ENCODE measurements around the gene NFIX.

The NFIX gene

GRCh38 chr19:13037161-13037560, 41.9 kb downstream of the NFIX start:
- DNase-seq (ENCODE audit: low spot score) = no peak

GRCh38 chr19:13037731-13038130, 42.5 kb downstream of the NFIX start:
- no peak for DNase-seq (ENCODE audit: low spot score)

- no peak for DNase-seq (ENCODE audit: low spot score)
Observed at GRCh38 chr19:13038306-13039210, 43.3 kb downstream of the NFIX start.

- DNase-seq (ENCODE audit: low spot score) = no peak
Observed at GRCh38 chr19:13039211-13039789, 44.0 kb downstream of the NFIX start.

- DNase-seq (ENCODE audit: low spot score) = no peak
Observed at GRCh38 chr19:13040232-13040947, 45.1 kb downstream of the NFIX start.

- DNase-seq (ENCODE audit: low spot score) = no peak
Observed at GRCh38 chr19:13040948-13041292, 45.6 kb downstream of the NFIX start.

- DNase-seq (ENCODE audit: low spot score) = no peak
Observed at GRCh38 chr19:13042443-13043130, 47.3 kb downstream of the NFIX start.

GRCh38 chr19:13043285-13043684, 48.0 kb downstream of the NFIX start:
- DNase-seq (ENCODE audit: low spot score) = no peak

- no peak for DNase-seq (ENCODE audit: low spot score)
Observed at GRCh38 chr19:13044231-13044836, 49.1 kb downstream of the NFIX start.

- no peak for DNase-seq (ENCODE audit: low spot score)
Observed at GRCh38 chr19:13045812-13046211, 50.5 kb downstream of the NFIX start.

- no peak for DNase-seq (ENCODE audit: low spot score)
Observed at GRCh38 chr19:13047374-13047773, 52.1 kb downstream of the NFIX start.

- DNase-seq (ENCODE audit: low spot score) = no peak
Observed at GRCh38 chr19:13050274-13050673, 55.0 kb downstream of the NFIX start.

- peak; percentile 96 for DNase-seq (ENCODE audit: low spot score)
Observed at GRCh38 chr19:13051557-13052165, 56.4 kb downstream of the NFIX start.

- no peak for DNase-seq (ENCODE audit: low spot score)
Observed at GRCh38 chr19:13052447-13053175, 57.3 kb downstream of the NFIX start.

GRCh38 chr19:13053238-13053637, 58.0 kb downstream of the NFIX start:
- DNase-seq (ENCODE audit: low spot score) = no peak

GRCh38 chr19:13053761-13054625, 58.7 kb downstream of the NFIX start:
- peak; percentile 87 for DNase-seq (ENCODE audit: low spot score)

GRCh38 chr19:13054626-13055212, 59.4 kb downstream of the NFIX start:
- DNase-seq (ENCODE audit: low spot score) = no peak

- DNase-seq (ENCODE audit: low spot score) = peak; percentile 79
Observed at GRCh38 chr19:13055213-13056051, 60.2 kb downstream of the NFIX start.

Data from ecto neural progenitor cell (in vitro differentiated cells).